Thoracic aorta (tissue), 2 donors: ENCODE results near the gene RECQL5. TPM values are rescaled to one million over a fixed set of nuclear protein-coding genes. Genes with fewer than 3 reads are reported as not detected.

Source experiments
- ATAC-seq: fragments of 150-250 bp; one replicate; pipeline ENCODE4 v1.8.0; 2017; ENCODE audit warnings: low read depth; ENCODE audit not compliant: insufficient number of reproducible peaks, low FRiP score
- DNase-seq: peaks from one replicate; pipeline ENCODE4 v3.0.0-alpha.2; 2020; ENCODE audit warnings: low spot score
- H3K27ac ChIP-seq, 2 donors: fragments of 200-600 bp; sonication (generic); 1 replicate in 1 of 2; 2 replicates in 1 of 2; pipeline ENCODE4 v1.5.1; 2016; ENCODE audit warnings: mild to moderate bottlenecking in 2 of 2, moderate library complexity in 2 of 2
- H3K27me3 ChIP-seq: fragments of 200-600 bp; sonication (generic); replicated peaks from 2 replicates; pipeline ENCODE4 v1.6.0; 2016; ENCODE audit warnings: mild to moderate bottlenecking; ENCODE audit not compliant: insufficient read depth
- H3K36me3 ChIP-seq: fragments of 200-600 bp; sonication (generic); one replicate; pipeline ENCODE4 v1.5.1; 2016
- H3K4me1 ChIP-seq, 2 donors: fragments of 200-600 bp; sonication (generic); 1 replicate in 1 of 2; 2 replicates in 1 of 2; pipeline versions ENCODE4 v1.5.1 to v1.6.0; 2016; ENCODE audit warnings: low read depth in 2 of 2, mild to moderate bottlenecking in 1 of 2; ENCODE audit not compliant: control insufficient read depth in 1 of 2
- H3K4me3 ChIP-seq: fragments of 200-600 bp; sonication (generic); 2 replicates; pipeline ENCODE4 v1.5.1; 2016; ENCODE audit warnings: mild to moderate bottlenecking
- H3K9me3 ChIP-seq: fragments of 200-600 bp; sonication (generic); 2 replicates; pipeline ENCODE4 v1.5.1; 2016
- CTCF ChIP-seq: fragments of 200-600 bp; sonication (generic); IDR thresholded peaks from one replicate; pipeline ENCODE4 v1.5.1; 2019; ENCODE audit warnings: antibody characterized with exemption
- total RNA-seq, 2 donors: library from RNA; depleted of rRNA; stranded (reverse); fragments of >200 nt; gene quantifications; one replicate each; pipeline versions ENCODE4 v1.1.0 to v1.2.3, GENCODE V29; 2016

The RECQL5 gene
- 10 to 100 TPM; 12.6 to 29.9 TPM for total RNA-seq

GRCh38 chr17:75666959-75667790, at the start of gene RECQL5, which contains the start of gene SAP30BP:
TSS of gene RECQL5 (minus strand) at chr17:75667154. CDS start at chr17:75666557, 597 bp downstream.
TSS of gene SAP30BP (plus strand) at chr17:75667338. CDS start at chr17:75667373, 35 bp downstream.
- peak; percentile 98 for ATAC-seq
- Histone ChIP-seq H3K27ac (peak within 1 kb of the TSS; percentile 92 to 96), H3K4me1 (peaks cover 16 to 19% of the 10 kb centered on the region in 2 donors), H3K9me3 (no peaks in the 10 kb centered on the region), H3K4me3 (peak within 1 kb of the TSS; percentile 97), H3K27me3 (no peaks in the 10 kb centered on the region), H3K36me3 (peaks cover 25% of the 10 kb centered on the region)
- no peak for TF ChIP-seq CTCF
- DNase-seq = peak; percentile 92

- Histone ChIP-seq H3K27me3 (no peaks in the 10 kb centered on the region), H3K4me1 (no peaks in the 10 kb centered on the region), H3K36me3 (peaks cover 6% of the 10 kb centered on the region), H3K27ac (no peak overlapping the region), H3K9me3 (no peaks in the 10 kb centered on the region), H3K4me3 (no peak overlapping the region)
- TF ChIP-seq CTCF = no peak
- DNase-seq (no peak), ATAC-seq (no peak)
Observed at GRCh38 chr17:75712446-75712845, 45.5 kb upstream of the RECQL5 start.

GRCh38 chr17:75707079-75707571, 40.2 kb upstream of the RECQL5 start:
- no peak overlapping the region for H3K27ac ChIP-seq
- peaks cover 58% of the 10 kb centered on the region for H3K36me3 ChIP-seq
- ATAC-seq = no peak
- TF ChIP-seq CTCF = no peak
- H3K9me3 ChIP-seq = no peaks in the 10 kb centered on the region
- no peak overlapping the region for H3K4me3 ChIP-seq
- no peaks in the 10 kb centered on the region for H3K27me3 ChIP-seq
- no peak for DNase-seq
- no peaks in the 10 kb centered on the region for H3K4me1 ChIP-seq

- no peak for ATAC-seq
- no peak for TF ChIP-seq CTCF
- Histone ChIP-seq H3K4me3 (no peak overlapping the region), H3K27me3 (no peaks in the 10 kb centered on the region), H3K9me3 (no peaks in the 10 kb centered on the region), H3K36me3 (peaks cover 62% of the 10 kb centered on the region), H3K27ac (no peak overlapping the region), H3K4me1 (no peaks in the 10 kb centered on the region)
- DNase-seq = no peak
Observed at GRCh38 chr17:75706042-75706728, 39.2 kb upstream of the RECQL5 start.
